Naive thymus-derived CD8-positive, alpha-beta T cell (primary cell): Measurements from ENCODE around the gene CEACAM21. TPM values are rescaled to one million over a fixed set of nuclear protein-coding genes. Genes with fewer than 3 reads are reported as not detected.

ENCODE experiments used
- ATAC-seq, 2 donors: fragments of 150-1000 bp; cut with Tn5 transposase in 1 of 2; sonication (Bioruptor Pico), chemical (Tn5 transposase) in 1 of 2; 1 replicate in 1 of 2; 2 replicates in 1 of 2; pipeline ENCODE4 v1.10.0; 2021; ENCODE audit warnings: mild to moderate bottlenecking in 2 of 2, moderate library complexity in 2 of 2
- POLR2A ChIA-PET: fragments of 350-600 bp; sonication (Branson Sonifier 250); formaldehyde crosslinking; loops from one replicate; lab custom pipeline; 2021; ENCODE audit warnings: antibody characterized with exemption; lab: Charles Lee
- DNase-seq, 10 donors: peaks; one replicate each; pipeline versions ENCODE4 v3.0.0 to v3.0.0-alpha.2; 2020 to 2022
- H3K27ac Mint-ChIP-seq, 10 donors: one replicate each; pipeline ENCODE4 v1.8.0; 2020 to 2022; ENCODE audit warnings: mild to moderate bottlenecking in 10 of 10, mixed read lengths in 10 of 10, moderate library complexity in 4 of 10, inconsistent platforms in 1 of 10
- H3K27me3 Mint-ChIP-seq, 5 donors: one replicate each; pipeline ENCODE4 v1.8.0; 2021 to 2022; ENCODE audit warnings: mixed read lengths in 5 of 5
- H3K36me3 Mint-ChIP-seq, 3 donors: one replicate each; pipeline ENCODE4 v1.8.0; 2020 to 2022; ENCODE audit warnings: mixed read lengths in 3 of 3, mild to moderate bottlenecking in 2 of 3, inconsistent platforms in 1 of 3
- H3K4me1 Mint-ChIP-seq, 4 donors: one replicate each; pipeline ENCODE4 v1.8.0; 2021 to 2022; ENCODE audit warnings: mixed read lengths in 4 of 4
- H3K4me3 Mint-ChIP-seq, 10 donors: one replicate each; pipeline ENCODE4 v1.8.0; 2020 to 2022; ENCODE audit warnings: mild to moderate bottlenecking in 10 of 10, mixed read lengths in 10 of 10, moderate library complexity in 6 of 10, inconsistent platforms in 1 of 10
- H3K9me3 Mint-ChIP-seq, 9 donors: one replicate each; pipeline ENCODE4 v1.8.0; 2020 to 2022; ENCODE audit warnings: mixed read lengths in 9 of 9, mild to moderate bottlenecking in 3 of 9, inconsistent platforms in 1 of 9, moderate library complexity in 1 of 9
- polyA plus RNA-seq, 3 donors: library from polyadenylated mRNA; unstranded; fragments of 300-500 nt; fragmentation: Illumina TruSeq; gene quantifications; one replicate each; pipeline ENCODE4 v1.2.3, GENCODE V29; 2021
- total RNA-seq, 8 experiments: library from RNA in 2 of 8; stranded (reverse) in 2 of 8; gene quantifications; one replicate each; pipeline ENCODE4 v1.2.3 and lab custom pipeline; 2021 to 2026

CEACAM21 gene
- total and polyA plus RNA-seq, 5 experiments from 2014 or later: 16.7 to 59.1 (median 44.2) TPM

DNA sequence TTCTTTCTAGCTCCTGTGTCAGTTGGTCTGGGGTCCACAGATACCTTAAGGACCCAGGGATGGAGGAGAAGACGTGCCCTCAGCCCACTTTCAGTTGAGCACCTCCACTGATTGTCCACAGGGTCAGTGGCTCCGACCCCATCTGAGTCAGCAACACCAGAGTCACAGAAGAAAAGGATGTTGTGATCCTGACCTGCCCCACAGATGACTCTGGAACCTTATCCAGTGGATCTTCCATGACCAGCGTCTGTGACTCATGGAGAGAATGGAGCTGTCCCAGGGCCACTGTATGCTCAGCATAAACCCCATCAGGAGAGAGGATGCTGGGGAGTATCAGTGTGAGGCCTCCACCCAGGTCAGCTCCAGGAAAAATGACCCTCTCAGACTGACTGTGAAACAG, 28.9 kb downstream of the CEACAM21 start:
- Mint-ChIP-seq H3K4me3 (no peak overlapping the region), H3K9me3 (peaks cover 0 to 4% (median 0%) of the 10 kb centered on the region in 9 donors), H3K27ac (peak overlapping the region in 1 of 10 donors; percentile 18), H3K4me1 (no peaks in the 10 kb centered on the region), H3K36me3 (peaks cover 0 to 4% (median 1%) of the 10 kb centered on the region in 3 donors), H3K27me3 (peaks cover 0 to 18% (median 2%) of the 10 kb centered on the region in 5 donors)
- DNase-seq (no peak), ATAC-seq (no peak)
- POLR2A ChIA-PET: no interaction called here

DNA sequence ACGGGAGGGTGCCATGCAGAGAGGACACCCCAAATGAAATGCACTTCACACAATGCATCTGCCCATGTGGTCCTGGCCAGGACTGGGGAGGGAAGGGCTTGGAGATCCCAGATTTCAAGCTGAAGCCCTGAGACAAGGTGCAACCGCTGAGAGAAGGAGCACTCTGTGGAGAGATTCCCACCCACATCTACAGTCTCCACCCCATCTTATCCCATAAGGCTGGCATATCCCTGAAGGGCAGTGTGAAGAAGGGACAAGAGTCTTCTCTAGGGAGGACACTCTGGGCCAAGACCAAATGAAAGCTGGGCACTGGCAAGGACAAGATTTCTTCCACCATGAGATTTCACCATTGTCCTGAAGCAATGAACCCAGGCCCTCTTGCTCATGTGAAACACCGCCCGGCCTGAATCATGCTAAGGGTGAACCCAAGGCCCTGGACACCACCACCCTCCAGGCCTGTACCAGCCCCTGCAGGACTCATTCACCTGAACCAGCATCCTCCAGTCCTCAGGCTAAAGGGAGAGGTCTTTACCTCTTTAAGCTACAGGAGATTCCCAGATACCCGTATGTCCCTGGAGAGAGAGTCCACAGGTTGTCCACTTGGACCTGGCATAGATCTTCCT, 30.4 kb downstream of the CEACAM21 start:
- no peak overlapping the region for H3K27ac Mint-ChIP-seq
- H3K4me3 Mint-ChIP-seq: no peak overlapping the region
- peaks cover 0 to 19% (median 4%) of the 10 kb centered on the region in 5 donors for H3K27me3 Mint-ChIP-seq
- no peaks in the 10 kb centered on the region for H3K4me1 Mint-ChIP-seq
- ATAC-seq: no peak
- POLR2A ChIA-PET: no interaction called here
- peaks cover 0 to 9% (median 0%) of the 10 kb centered on the region in 9 donors for H3K9me3 Mint-ChIP-seq
- H3K36me3 Mint-ChIP-seq: peaks cover 0 to 7% (median 5%) of the 10 kb centered on the region in 3 donors
- DNase-seq: peak in 1 of 10 donors; percentile 10

DNA sequence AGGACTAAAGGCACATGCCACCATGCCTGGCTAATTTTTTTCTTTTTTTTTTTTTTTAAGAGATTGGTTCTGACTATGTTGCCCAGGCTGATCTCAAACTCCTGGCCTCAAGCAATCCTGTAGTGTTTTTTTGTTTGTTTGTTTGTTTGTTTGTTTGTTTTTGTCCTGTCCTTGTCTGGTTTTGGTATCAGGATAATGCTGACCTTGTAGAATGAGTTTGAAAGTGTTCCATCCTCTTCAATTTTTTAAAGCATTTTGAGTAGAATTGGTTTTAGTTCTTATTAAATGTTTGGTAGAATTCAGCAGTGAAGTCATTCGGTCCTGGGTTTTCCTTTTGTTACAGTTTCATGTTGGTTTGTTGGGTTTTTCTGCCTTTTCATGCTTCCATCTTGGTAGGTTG, 31.7 kb downstream of the CEACAM21 start:
- no peak for DNase-seq
- no peak for ATAC-seq
- Mint-ChIP-seq H3K4me1 (no peaks in the 10 kb centered on the region), H3K4me3 (no peak overlapping the region), H3K9me3 (peaks cover 0 to 9% (median 0%) of the 10 kb centered on the region in 9 donors), H3K36me3 (peaks cover 0 to 7% (median 5%) of the 10 kb centered on the region in 3 donors), H3K27me3 (peaks cover 0 to 19% (median 7%) of the 10 kb centered on the region in 5 donors), H3K27ac (no peak overlapping the region)
- POLR2A ChIA-PET: no interaction called here

DNA sequence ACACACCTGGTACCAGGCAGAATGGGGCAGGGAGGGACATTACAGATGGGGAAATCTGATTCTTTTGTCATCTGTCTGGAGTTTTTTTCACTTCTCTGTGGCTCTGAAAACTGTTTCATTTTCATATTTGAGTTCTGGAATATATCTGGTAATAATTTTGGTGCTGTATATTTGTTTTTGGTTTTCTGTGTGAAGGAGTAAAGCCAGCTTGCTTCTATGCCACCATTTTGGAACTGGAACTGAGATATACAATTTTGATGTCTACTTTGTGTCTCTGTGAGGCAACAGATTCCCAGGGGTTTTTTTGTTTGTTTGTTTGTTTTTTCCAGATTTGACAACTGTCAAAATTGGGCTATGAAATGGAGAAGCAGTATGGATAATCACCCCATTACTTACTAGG, 34.8 kb downstream of the CEACAM21 start:
- ATAC-seq (no peak), DNase-seq (no peak)
- H3K4me1 Mint-ChIP-seq: peaks cover 0 to 2% (median 0%) of the 10 kb centered on the region in 4 donors
- H3K4me3 Mint-ChIP-seq: no peak overlapping the region
- H3K9me3 Mint-ChIP-seq: peaks cover 0 to 15% (median 2%) of the 10 kb centered on the region in 9 donors
- H3K27ac Mint-ChIP-seq: no peak overlapping the region
- peaks cover 10 to 45% (median 22%) of the 10 kb centered on the region in 5 donors for H3K27me3 Mint-ChIP-seq
- H3K36me3 Mint-ChIP-seq: peaks cover 0 to 13% (median 8%) of the 10 kb centered on the region in 3 donors
- POLR2A ChIA-PET: no interaction called here

DNA sequence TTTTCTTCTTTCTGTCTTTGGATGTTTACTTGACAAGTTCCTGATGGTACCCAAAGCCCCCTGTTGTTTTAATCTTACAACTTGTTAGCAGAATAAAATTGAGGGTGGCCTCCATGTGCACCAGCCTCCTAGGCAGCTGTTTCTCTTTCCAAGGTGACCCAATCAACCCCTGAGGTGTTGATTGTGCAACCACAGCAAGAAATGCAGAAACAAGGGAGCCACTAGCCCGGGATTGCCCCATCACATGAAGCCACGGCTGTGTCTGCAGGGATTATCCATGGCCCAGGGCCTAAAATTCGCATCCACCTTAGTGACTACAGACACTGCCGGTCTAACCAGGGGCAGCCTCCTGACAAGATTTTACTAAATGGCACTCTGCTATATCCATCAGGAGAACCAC, 36.5 kb downstream of the CEACAM21 start:
- Mint-ChIP-seq H3K9me3 (peaks cover 0 to 15% (median 2%) of the 10 kb centered on the region in 9 donors), H3K27ac (no peak overlapping the region), H3K4me1 (peaks cover 0 to 2% (median 0%) of the 10 kb centered on the region in 4 donors), H3K4me3 (no peak overlapping the region), H3K27me3 (peaks cover 16 to 62% (median 23%) of the 10 kb centered on the region in 5 donors), H3K36me3 (peaks cover 0 to 13% (median 8%) of the 10 kb centered on the region in 3 donors)
- POLR2A ChIA-PET: no interaction called here
- no peak for DNase-seq
- ATAC-seq: no peak

DNA sequence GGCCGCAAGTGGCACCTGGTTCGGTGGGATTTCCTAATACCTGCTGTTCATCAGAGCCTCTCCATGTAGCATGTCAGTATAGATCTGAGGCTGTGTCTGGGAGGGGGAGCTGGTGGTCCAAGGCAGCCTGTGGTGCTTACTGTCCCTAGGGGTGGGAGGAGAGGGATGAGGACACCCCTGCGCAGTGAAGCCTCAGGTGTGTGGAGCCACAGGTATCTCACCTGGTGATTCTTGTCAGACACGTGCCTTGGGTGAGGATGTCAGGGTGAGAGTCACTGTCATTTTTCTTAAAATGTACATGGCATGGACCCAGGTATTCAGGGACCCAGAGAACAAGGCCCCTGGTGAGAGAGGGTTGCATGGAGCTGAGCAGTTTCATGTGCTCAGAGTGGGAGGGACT, 39.2 kb downstream of the CEACAM21 start:
- peaks cover 0 to 6% (median 3%) of the 10 kb centered on the region in 3 donors for H3K36me3 Mint-ChIP-seq
- H3K4me3 Mint-ChIP-seq: no peak overlapping the region

DNA sequence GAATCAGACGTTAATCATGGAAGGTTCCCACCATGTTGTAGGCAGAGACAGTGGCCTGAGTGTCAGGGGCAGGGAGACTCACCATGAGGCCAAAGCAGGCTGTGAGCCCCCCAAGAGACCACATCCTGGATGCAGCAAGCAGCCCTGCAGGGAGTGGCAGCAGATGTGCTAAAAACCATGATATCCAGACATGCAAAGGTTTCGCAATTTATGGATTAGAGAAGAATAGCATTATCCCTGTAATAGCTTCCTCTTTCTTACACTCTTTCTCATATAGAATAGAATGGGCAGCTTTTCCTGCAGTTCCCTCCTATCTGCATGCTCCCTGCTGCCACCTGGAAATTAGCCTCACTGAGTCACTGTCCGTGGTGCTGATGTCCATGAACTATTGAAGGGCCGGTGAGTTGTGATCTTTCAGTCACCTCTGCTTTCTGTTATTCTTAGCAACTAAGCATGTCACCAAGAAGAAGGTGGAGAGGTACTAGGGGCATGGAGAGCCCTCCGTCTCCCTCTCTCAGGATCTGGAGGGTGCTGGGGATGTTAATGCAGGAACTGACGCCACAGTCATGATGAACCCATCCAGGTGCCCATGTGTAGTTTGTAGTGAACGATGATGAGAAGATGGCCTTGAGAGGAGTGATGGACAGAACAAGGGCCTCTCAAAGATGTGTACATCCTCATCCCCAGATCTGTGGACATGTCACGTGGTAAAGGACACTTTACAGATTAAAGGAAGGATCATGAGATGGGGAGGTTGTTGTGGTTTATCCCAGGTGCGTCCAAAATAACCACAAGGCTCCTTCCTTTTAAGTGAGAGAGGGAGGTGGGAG, 41.0 kb downstream of the CEACAM21 start:
- Mint-ChIP-seq H3K4me1 (peaks cover 0 to 5% (median 0%) of the 10 kb centered on the region in 4 donors), H3K27me3 (peaks cover 5 to 52% (median 28%) of the 10 kb centered on the region in 5 donors), H3K36me3 (peaks cover 0 to 6% (median 3%) of the 10 kb centered on the region in 3 donors), H3K27ac (no peak overlapping the region), H3K9me3 (peaks cover 0 to 6% (median 0%) of the 10 kb centered on the region in 9 donors), H3K4me3 (no peak overlapping the region)
- DNase-seq: no peak
- ATAC-seq: no peak
- POLR2A ChIA-PET: no interaction called here

More for the DNA sequence above, 39.2 kb downstream of the CEACAM21 start:
- DNase-seq (no peak), ATAC-seq (no peak)
- Mint-ChIP-seq H3K9me3 (peaks cover 0 to 7% (median 0%) of the 10 kb centered on the region in 9 donors), H3K27me3 (peaks cover 8 to 54% (median 23%) of the 10 kb centered on the region in 5 donors), H3K27ac (no peak overlapping the region), H3K4me1 (peaks cover 0 to 4% (median 0%) of the 10 kb centered on the region in 4 donors)
- POLR2A ChIA-PET: no interaction called here

DNA sequence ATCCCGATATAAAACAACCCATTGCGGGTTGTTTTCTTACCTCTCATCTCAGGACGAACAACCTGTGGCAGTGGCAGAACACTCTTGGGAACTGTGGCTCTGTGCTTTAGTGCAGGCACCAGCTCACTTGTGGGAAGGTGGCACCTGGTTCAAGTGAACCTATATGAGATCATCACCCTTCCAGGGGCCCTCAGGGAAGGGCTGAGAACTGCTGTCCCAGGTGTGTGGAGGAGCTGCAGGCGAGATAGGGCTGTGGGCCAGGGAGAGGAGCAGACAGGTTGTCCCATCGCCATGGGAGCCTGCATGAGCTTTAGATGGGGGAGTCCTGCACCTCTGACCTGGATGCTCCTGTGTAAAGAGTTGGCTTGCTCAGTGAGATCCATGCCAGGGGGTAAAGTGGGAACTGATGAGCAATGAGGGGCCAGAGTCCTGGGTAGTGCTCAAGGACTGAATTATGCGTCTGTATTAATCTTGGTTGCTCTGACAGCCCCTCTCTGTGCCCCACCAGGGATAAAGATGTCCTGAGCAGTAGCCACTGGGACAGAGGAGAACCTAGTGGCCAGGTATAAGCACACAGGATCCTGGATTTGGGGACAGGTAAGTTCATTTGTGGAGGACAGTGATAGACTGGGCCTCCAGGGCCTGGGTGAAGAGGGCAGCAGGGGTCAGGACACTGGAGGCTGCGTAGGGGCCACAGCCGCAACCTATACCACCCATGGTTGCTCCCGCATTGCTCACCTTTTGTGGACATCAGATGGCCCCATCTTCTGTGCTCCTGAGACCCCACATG, 42.2 kb downstream of the CEACAM21 start:
- DNase-seq (no peak), ATAC-seq (no peak)
- Mint-ChIP-seq H3K4me3 (no peak overlapping the region), H3K27me3 (peaks cover 5 to 44% (median 28%) of the 10 kb centered on the region in 5 donors), H3K4me1 (peaks cover 0 to 5% (median 0%) of the 10 kb centered on the region in 4 donors), H3K9me3 (peaks cover 0 to 3% (median 0%) of the 10 kb centered on the region in 9 donors), H3K36me3 (peaks cover 0 to 5% (median 0%) of the 10 kb centered on the region in 3 donors), H3K27ac (no peak overlapping the region)
- POLR2A ChIA-PET: no interaction called here

DNA sequence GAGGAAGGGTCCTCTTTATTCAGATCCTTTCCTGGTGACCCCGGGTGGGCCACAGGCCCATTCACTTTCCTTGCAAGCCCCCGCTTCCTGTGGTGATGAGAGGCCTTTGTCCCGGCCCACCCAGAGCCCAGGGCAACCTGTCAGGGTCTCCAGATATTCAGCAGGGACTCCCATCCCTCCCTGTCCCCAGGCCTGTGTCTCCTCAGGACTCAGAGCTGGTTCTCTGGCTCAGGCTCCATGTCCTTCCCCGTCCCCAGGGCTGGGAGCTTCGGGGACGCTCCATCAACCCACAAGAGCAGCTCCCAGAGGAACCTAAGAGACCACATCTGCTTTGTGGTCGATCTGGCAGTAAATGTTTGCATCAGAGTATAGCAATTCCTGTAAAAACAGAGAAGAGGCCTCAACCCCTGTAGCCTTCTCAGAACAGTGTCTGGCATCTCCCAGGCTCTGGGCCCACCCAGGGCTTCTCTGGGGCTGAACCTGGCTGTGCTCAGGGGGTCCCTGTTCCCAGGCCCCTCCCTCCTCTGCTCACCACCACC, 43.1 kb downstream of the CEACAM21 start:
- peaks cover 0 to 1% (median 0%) of the 10 kb centered on the region in 9 donors for H3K9me3 Mint-ChIP-seq
- no peak overlapping the region for H3K4me3 Mint-ChIP-seq
- H3K27ac Mint-ChIP-seq: no peak overlapping the region
- DNase-seq (no peak), ATAC-seq (no peak)
- peaks cover 3 to 34% (median 27%) of the 10 kb centered on the region in 5 donors for H3K27me3 Mint-ChIP-seq
- peaks cover 0 to 6% (median 2%) of the 10 kb centered on the region in 4 donors for H3K4me1 Mint-ChIP-seq
- no peaks in the 10 kb centered on the region for H3K36me3 Mint-ChIP-seq
- POLR2A ChIA-PET: no interaction called here

DNA sequence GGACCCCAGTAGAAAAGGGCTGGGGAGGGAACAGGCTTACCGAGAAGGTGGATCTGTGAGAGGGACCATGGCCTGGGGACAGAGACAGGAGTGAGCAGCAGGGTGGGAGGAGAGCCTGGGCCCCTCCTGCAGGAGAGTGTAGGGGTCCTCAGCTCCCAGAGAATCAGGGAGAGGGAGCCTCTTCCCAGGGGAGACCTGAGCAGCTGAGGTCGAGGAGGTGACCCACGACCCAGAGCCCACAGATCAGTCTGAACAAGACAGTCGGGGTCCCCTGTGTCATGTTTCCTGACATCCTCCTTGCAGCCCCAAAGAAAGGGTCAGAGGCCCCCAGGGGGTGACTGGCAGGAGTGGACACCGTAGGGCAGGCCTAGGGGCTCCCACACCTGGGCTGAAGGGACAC, 44.2 kb downstream of the CEACAM21 start:
- H3K36me3 Mint-ChIP-seq: no peaks in the 10 kb centered on the region
- H3K9me3 Mint-ChIP-seq: no peaks in the 10 kb centered on the region
- H3K27ac Mint-ChIP-seq: peak overlapping the region in 1 of 10 donors; percentile 56
- peaks cover 5 to 28% (median 20%) of the 10 kb centered on the region in 5 donors for H3K27me3 Mint-ChIP-seq
- ATAC-seq: no peak
- no peak overlapping the region for H3K4me3 Mint-ChIP-seq
- POLR2A ChIA-PET: no interaction called here
- H3K4me1 Mint-ChIP-seq: peaks cover 0 to 6% (median 2%) of the 10 kb centered on the region in 4 donors
- no peak for DNase-seq

DNA sequence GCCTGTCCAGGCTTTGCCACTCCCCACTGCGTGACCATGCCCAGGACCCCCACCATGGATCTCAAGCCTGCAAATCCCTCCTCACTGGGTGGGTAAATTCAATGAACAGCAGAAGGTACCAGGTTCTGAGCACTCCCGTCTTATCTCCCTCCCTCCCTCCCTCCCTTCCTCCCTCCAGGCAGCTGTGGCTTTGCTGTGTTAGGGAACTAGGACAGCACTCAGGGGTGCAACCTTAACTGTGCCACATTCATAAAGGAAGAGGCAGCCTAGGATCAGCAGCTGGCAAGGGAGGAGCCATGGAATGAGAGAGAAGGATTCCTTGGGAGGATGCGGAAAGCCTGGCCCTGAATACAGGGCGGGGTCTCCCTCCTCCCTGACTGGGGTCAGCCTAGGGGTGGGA, 45.3 kb downstream of the CEACAM21 start:
- no peak overlapping the region for H3K27ac Mint-ChIP-seq
- H3K36me3 Mint-ChIP-seq: no peaks in the 10 kb centered on the region
- no peak overlapping the region for H3K4me3 Mint-ChIP-seq
- no peak for ATAC-seq
- no peaks in the 10 kb centered on the region for H3K9me3 Mint-ChIP-seq
- POLR2A ChIA-PET: no interaction called here
- peaks cover 5 to 28% (median 13%) of the 10 kb centered on the region in 5 donors for H3K27me3 Mint-ChIP-seq
- H3K4me1 Mint-ChIP-seq: peaks cover 0 to 4% (median 2%) of the 10 kb centered on the region in 4 donors
- DNase-seq: no peak

DNA sequence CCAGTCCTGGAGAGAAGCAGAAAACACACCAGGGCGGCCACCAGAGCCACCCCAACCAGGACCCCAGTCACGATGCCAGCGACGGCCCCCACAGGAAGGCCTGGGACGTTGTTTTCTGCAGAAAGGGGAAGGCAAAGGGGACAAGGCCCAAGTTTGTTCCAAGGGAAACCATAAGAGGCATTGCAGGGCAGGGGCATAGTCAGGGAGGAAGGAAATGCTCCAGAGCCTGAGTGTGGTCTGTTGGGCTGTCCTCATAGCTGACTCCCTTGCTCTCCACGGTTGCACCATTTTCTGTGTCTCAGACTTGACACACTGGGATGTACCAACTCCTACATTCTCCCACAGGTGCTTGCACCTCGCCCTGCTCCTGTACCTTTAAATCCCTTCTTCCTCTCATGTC, 45.7 kb downstream of the CEACAM21 start:
- H3K36me3 Mint-ChIP-seq: no peaks in the 10 kb centered on the region
- no peak overlapping the region for H3K4me3 Mint-ChIP-seq
- POLR2A ChIA-PET: no interaction called here
- H3K27me3 Mint-ChIP-seq: peaks cover 5 to 26% (median 13%) of the 10 kb centered on the region in 5 donors
- no peak overlapping the region for H3K27ac Mint-ChIP-seq
- DNase-seq (no peak), ATAC-seq (no peak)
- peaks cover 0 to 4% (median 2%) of the 10 kb centered on the region in 4 donors for H3K4me1 Mint-ChIP-seq
- H3K9me3 Mint-ChIP-seq: no peaks in the 10 kb centered on the region
